Esophagus (tissue), 2 donors: ENCODE data around the gene NELFE. TPM values are rescaled to one million over a fixed set of nuclear protein-coding genes. Genes with fewer than 3 reads are reported as not detected.
"Not testable (repeated sequence)": the region's sequence is repeated elsewhere in the genome, so short reads cannot be mapped to it uniquely, and the experiment has no call there.

Experiments used
- H3K27ac ChIP-seq, 2 donors: one replicate each; pipeline ENCODE4 v1.5.1; 2013; ENCODE audit warnings: low read depth in 2 of 2, mild to moderate bottlenecking in 2 of 2, inconsistent platforms in 1 of 2, low read length in 1 of 2, moderate library complexity in 1 of 2
- H3K27me3 ChIP-seq, 2 donors: one replicate each; pipeline ENCODE4 v1.6.1; 2013; ENCODE audit warnings: low read length in 2 of 2, control low read depth in 1 of 2, mild to moderate bottlenecking in 1 of 2; ENCODE audit not compliant: insufficient read depth in 2 of 2, control insufficient read depth in 1 of 2
- H3K36me3 ChIP-seq, 2 donors: one replicate each; pipeline ENCODE4 v1.6.1; 2013; ENCODE audit warnings: low read length in 1 of 2; ENCODE audit not compliant: control insufficient read depth in 2 of 2, insufficient read depth in 2 of 2
- H3K4me1 ChIP-seq, 2 donors: one replicate each; pipeline ENCODE4 v1.6.1; 2013; ENCODE audit warnings: low read length in 1 of 2; ENCODE audit not compliant: control insufficient read depth in 2 of 2, insufficient read depth in 2 of 2
- H3K4me3 ChIP-seq, 2 donors: one replicate each; pipeline ENCODE4 v1.5.1; 2013; ENCODE audit warnings: low read length in 2 of 2, mild to moderate bottlenecking in 2 of 2, low read depth in 1 of 2, moderate library complexity in 1 of 2
- H3K9me3 ChIP-seq, 2 donors: one replicate each; pipeline ENCODE4 v1.6.1; 2013; ENCODE audit warnings: mild to moderate bottlenecking in 2 of 2, low read depth in 1 of 2, low read length in 1 of 2, moderate library complexity in 1 of 2; ENCODE audit not compliant: control insufficient read depth in 2 of 2, insufficient read depth in 1 of 2
- WGBS, 2 donors: extraction: QIAGEN DNeasy Blood & Tissue Kit; methylation state at CpG; one replicate each; pipeline ENCODE4 v1.1.7; 2013; 5-methylcytosine and 5-hydroxymethylcytosine counted together
- polyA plus RNA-seq, 2 donors: library from polyadenylated mRNA; stranded (reverse); fragments of 200-250 nt; gene quantifications; one replicate each; pipeline ENCODE4 v1.2.3, GENCODE V29; 2013
- donor health status: healthy with polysubstance abuse.
- donor health status: Bipolar disorder and iron deficiency.

NELFE gene
- polyA plus RNA-seq, 2 donors, result 30.2 to 49.3 TPM

- no peak overlapping the region for H3K27ac ChIP-seq
- 34 to 39% methylated on average over 4 of the region's 4 CpGs for WGBS, 2 donors
- H3K9me3 ChIP-seq, result no peaks in the 10 kb centered on the region
- no peaks in the 10 kb centered on the region for H3K36me3 ChIP-seq
- no peaks in the 10 kb centered on the region for H3K27me3 ChIP-seq
- no peaks in the 10 kb centered on the region for H3K4me1 ChIP-seq
- no peak overlapping the region for H3K4me3 ChIP-seq
Measured at GRCh38 chr6:31908791-31909190, 50.0 kb downstream of the NELFE start.

- H3K36me3 ChIP-seq, H3K9me3 ChIP-seq, H3K27me3 ChIP-seq, H3K4me3 ChIP-seq, H3K4me1 ChIP-seq, H3K27ac ChIP-seq: not testable (repeated sequence)
- 79 to 83% methylated on average over 5 of the region's 5 CpGs for WGBS, 2 donors
Measured at GRCh38 chr6:31908255-31908654, 50.5 kb downstream of the NELFE start.

GRCh38 chr6:31907158-31907813 lies 51.5 kb downstream of the NELFE start:
- Histone ChIP-seq H3K27me3 (no peaks in the 10 kb centered on the region), H3K4me3 (no peak overlapping the region), H3K9me3 (no peaks in the 10 kb centered on the region), H3K36me3 (no peaks in the 10 kb centered on the region), H3K4me1 (peaks cover 0 to under 1% of the 10 kb centered on the region in 2 donors), H3K27ac (no peak overlapping the region)
- WGBS, 2 donors, result 52 to 63% methylated on average over 7 of the region's 7 CpGs

- not testable (repeated sequence) for H3K4me3 ChIP-seq, H3K36me3 ChIP-seq, H3K4me1 ChIP-seq, H3K9me3 ChIP-seq, H3K27me3 ChIP-seq, H3K27ac ChIP-seq
- 80% methylated on average over 8 of the region's 8 CpGs for WGBS, 2 donors
Measured at GRCh38 chr6:31906727-31907126, 52.0 kb downstream of the NELFE start.

GRCh38 chr6:31906122-31906521 lies 52.6 kb downstream of the NELFE start:
- Histone ChIP-seq H3K4me3 (no peak overlapping the region), H3K27me3 (no peaks in the 10 kb centered on the region), H3K4me1 (peaks cover 2 to 3% of the 10 kb centered on the region in 2 donors), H3K9me3 (no peaks in the 10 kb centered on the region), H3K27ac (no peak overlapping the region), H3K36me3 (no peaks in the 10 kb centered on the region)
- 33 to 44% methylated on average over 4 of the region's 4 CpGs for WGBS, 2 donors

- no peak overlapping the region for H3K4me3 ChIP-seq
- 87 to 100% methylated on average over 1 of the region's 1 CpG for WGBS, 2 donors
- no peaks in the 10 kb centered on the region for H3K36me3 ChIP-seq
- peaks cover 3 to 8% of the 10 kb centered on the region in 2 donors for H3K4me1 ChIP-seq
- H3K27ac ChIP-seq, result no peak overlapping the region
- H3K9me3 ChIP-seq, result no peaks in the 10 kb centered on the region
- no peaks in the 10 kb centered on the region for H3K27me3 ChIP-seq
Measured at GRCh38 chr6:31905041-31905440, 53.7 kb downstream of the NELFE start.

GRCh38 chr6:31903957-31904356 lies 54.8 kb downstream of the NELFE start:
- no peak overlapping the region for H3K27ac ChIP-seq
- WGBS, 2 donors, result 71 to 86% methylated on average over 3 of the region's 3 CpGs
- peaks cover 0 to 3% of the 10 kb centered on the region in 2 donors for H3K36me3 ChIP-seq
- peaks cover 3 to 8% of the 10 kb centered on the region in 2 donors for H3K4me1 ChIP-seq
- H3K4me3 ChIP-seq, result no peak overlapping the region
- no peaks in the 10 kb centered on the region for H3K9me3 ChIP-seq
- H3K27me3 ChIP-seq, result no peaks in the 10 kb centered on the region

Other genes starting within 250 kb of the NELFE start
- gene LY6G6D, start 243.6 kb downstream of the NELFE start, polyA plus RNA-seq, result 1 to 10 TPM in 1 of 2 donors, under 1 TPM in 1; 0.67 to 1.3 TPM
- gene LY6G6C, start 237.2 kb downstream of the NELFE start, polyA plus RNA-seq, result 10 to 100 TPM; 17.2 to 21.9 TPM
- under 1 TPM; 0.49 to 0.88 TPM for gene MPIG6B, start 235.6 kb downstream of the NELFE start, polyA plus RNA-seq
- gene DDAH2, start 229.7 kb downstream of the NELFE start, polyA plus RNA-seq, result 10 to 100 TPM; 46.5 to 73.3 TPM
- 100 to 1,000 TPM; 258 to 412 TPM for gene CLIC1, start 222.4 kb downstream of the NELFE start, polyA plus RNA-seq
- 10 to 100 TPM in 1 of 2 donors, 1 to 10 TPM in 1; 6.3 to 15.8 TPM for gene MSH5, start 219.0 kb downstream of the NELFE start, polyA plus RNA-seq
- gene SAPCD1, start 196.3 kb downstream of the NELFE start, polyA plus RNA-seq, result 1 to 10 TPM; 2.3 to 7.6 TPM
- 1 to 10 TPM in 1 of 2 donors, under 1 TPM in 1; 0.33 to 1.3 TPM for gene VWA7, start 181.6 kb downstream of the NELFE start, polyA plus RNA-seq
- 10 to 100 TPM; 35.7 to 37.3 TPM for gene VARS1, start 163.2 kb downstream of the NELFE start, polyA plus RNA-seq
- gene LSM2, start 152.0 kb downstream of the NELFE start, polyA plus RNA-seq, result 10 to 100 TPM; 25.6 to 42.9 TPM
- under 1 TPM; 0.39 to 0.42 TPM for gene HSPA1L, start 143.7 kb downstream of the NELFE start, polyA plus RNA-seq
- gene HSPA1A, start 143.4 kb downstream of the NELFE start, polyA plus RNA-seq, result 100 to 1,000 TPM; 105 to 125 TPM
- gene HSPA1B, start 131.2 kb downstream of the NELFE start, polyA plus RNA-seq, result 100 to 1,000 TPM in 1 of 2 donors, 10 to 100 TPM in 1; 26.9 to 103 TPM
- gene NEU1, start 96.2 kb downstream of the NELFE start, polyA plus RNA-seq, result 10 to 100 TPM; 13.6 to 14.6 TPM
- under 1 TPM; 0.19 to 0.33 TPM for gene SLC44A4, start 80.0 kb downstream of the NELFE start, polyA plus RNA-seq
- gene EHMT2, start 61.3 kb downstream of the NELFE start, polyA plus RNA-seq, result 10 to 100 TPM; 27.2 to 39.6 TPM
- gene ZBTB12, start 56.9 kb downstream of the NELFE start, polyA plus RNA-seq, result 1 to 10 TPM; 2.4 to 3.6 TPM
- 1 to 10 TPM; 1.2 to 1.3 TPM for gene C2, start 31.3 kb downstream of the NELFE start, polyA plus RNA-seq
- gene CFB, start 12.9 kb downstream of the NELFE start, polyA plus RNA-seq, result 10 to 100 TPM; 15.9 to 19.6 TPM
- 10 to 100 TPM; 39.1 to 58.0 TPM for gene SKIC2, start 204 bp upstream of the NELFE start, polyA plus RNA-seq
- gene DXO, start 13.2 kb upstream of the NELFE start, polyA plus RNA-seq, result 10 to 100 TPM; 11.8 to 16.5 TPM
- gene C4A, start 23.1 kb upstream of the NELFE start, polyA plus RNA-seq, result 10 to 100 TPM in 1 of 2 donors, 1 to 10 TPM in 1; 6.9 to 13.1 TPM
- gene C4B, start 55.8 kb upstream of the NELFE start, polyA plus RNA-seq, result 10 to 100 TPM in 1 of 2 donors, 1 to 10 TPM in 1; 5.3 to 15.0 TPM
- gene CYP21A2, start 79.4 kb upstream of the NELFE start, polyA plus RNA-seq, result under 1 TPM; 0.43 to 0.47 TPM
- 10 to 100 TPM; 14.8 to 15.5 TPM for gene TNXB, start 150.4 kb upstream of the NELFE start, polyA plus RNA-seq
- 10 to 100 TPM; 47.5 to 60.2 TPM for gene ATF6B, start 169.3 kb upstream of the NELFE start, polyA plus RNA-seq
- gene FKBPL, start 171.3 kb upstream of the NELFE start, polyA plus RNA-seq, result 10 to 100 TPM in 1 of 2 donors, 1 to 10 TPM in 1; 8.1 to 13.7 TPM
- gene PRRT1, start 193.0 kb upstream of the NELFE start, polyA plus RNA-seq, result 1 to 10 TPM; 1.8 to 2.3 TPM
- gene PPT2, start 195.2 kb upstream of the NELFE start, polyA plus RNA-seq, result 10 to 100 TPM; 20.7 to 21.6 TPM
- 10 to 100 TPM; 18.5 to 27.7 TPM for gene EGFL8, start 205.6 kb upstream of the NELFE start, polyA plus RNA-seq
- gene AGPAT1, start 217.1 kb upstream of the NELFE start, polyA plus RNA-seq, result 10 to 100 TPM; 15.3 to 18.3 TPM
- gene RNF5, start 219.4 kb upstream of the NELFE start, polyA plus RNA-seq, result 10 to 100 TPM; 36.3 to 44.9 TPM
- gene AGER, start 225.3 kb upstream of the NELFE start, polyA plus RNA-seq, result 1 to 10 TPM; 3.5 to 8.3 TPM
- gene PBX2, start 231.2 kb upstream of the NELFE start, polyA plus RNA-seq, result 10 to 100 TPM; 29.4 to 49.8 TPM
- gene GPSM3, start 233.7 kb upstream of the NELFE start, polyA plus RNA-seq, result 1 to 10 TPM; 4.0 to 4.6 TPM